Measurements from ENCODE around the gene NSDHL.

GRCh38 chrX:152872522-152872921 is 41.7 kb downstream of the NSDHL start:
- no peak for TF ChIP-seq CTCF (IDR thresholded peaks at IDR 0.05)
- no peak for TF ChIP-seq POLR2A (IDR thresholded peaks at IDR 0.05)

Measured in testis (tissue), 2 donors.